ENCODE measurements around the gene FARS2. TPM values are rescaled to one million over a fixed set of nuclear protein-coding genes. Genes with fewer than 3 reads are reported as not detected.

FARS2 gene
- total and polyA plus RNA-seq, 9 of the 15 experiments (the other 6 are each of a cell fraction or from before 2014, with no cell fraction given) = 16.5 to 62.2 (median 27.0) TPM

DNA sequence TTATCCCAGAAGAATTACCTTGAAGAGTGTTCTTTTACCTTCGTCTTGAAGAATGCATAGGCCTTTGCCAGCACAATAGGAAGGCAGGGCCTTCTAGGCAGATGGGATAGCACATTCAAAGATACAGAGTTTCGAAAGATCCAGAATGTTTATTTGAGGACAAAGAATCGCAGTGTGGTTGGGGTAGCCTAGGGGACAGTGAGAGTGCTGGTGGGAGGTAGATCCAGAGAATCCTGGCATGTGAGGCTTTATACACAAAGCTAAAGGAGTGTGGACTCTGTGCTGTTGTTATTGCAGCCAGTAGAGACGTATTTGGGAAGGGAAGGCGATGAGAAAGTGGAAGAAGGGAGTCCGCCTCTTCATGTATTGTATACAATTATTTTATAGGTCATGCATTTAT is 186.6 kb downstream of the FARS2 start:
- ATAC-seq = no peak
- in situ Hi-C loops (cut with MboI) (no loop called here), intact Hi-C loops (cut with micrococcal nuclease) (no loop called here)
- ChIA-PET CTCF (ENCODE audit: low intra/inter-chr PET ratio) (no interaction called here), POLR2A (no interaction called here)
- Histone ChIP-seq H3K27me3 (ENCODE audit: control insufficient read depth in 2 of 2, insufficient read depth in 2 of 2, low read length in 2 of 2) (no peaks in the 10 kb centered on the region), H3K4me3 (no peak overlapping the region), H3K79me2 (ENCODE audit: control insufficient read depth, insufficient read depth, low read length) (no peaks in the 10 kb centered on the region), H3K4me2 (ENCODE audit: insufficient read depth, low read length) (no peak overlapping the region), H3K36me3 (ENCODE audit: control insufficient read depth, insufficient read depth, low read length) (no peaks in the 10 kb centered on the region), H3K27ac (ENCODE audit: extremely low read depth, low read depth, low read length) (no peak overlapping the region), H3K9ac (ENCODE audit: insufficient read depth in 1 of 2, low read depth in 2 of 2, low read length in 2 of 2) (no peak overlapping the region), H3K9me3 (replicated peaks; ENCODE audit: control insufficient read depth, insufficient read depth, low read depth, low read length) (no peaks in the 10 kb centered on the region; the same call in 1 of the 2 replicates), H3K9me1 (ENCODE audit: control insufficient read depth, insufficient read depth, low read length) (no peaks in the 10 kb centered on the region), H2AFZ (ENCODE audit: low read depth, low read length) (no peak overlapping the region), H3K4me1 (replicated peaks in 1 of 2; ENCODE audit: control insufficient read depth in 2 of 2, insufficient read depth in 2 of 2, low read length in 2 of 2) (no peaks in the 10 kb centered on the region), H4K20me1 (replicated peaks; ENCODE audit: control insufficient read depth, insufficient read depth, low read length) (no peaks in the 10 kb centered on the region)
- FAIRE-seq = no peak
- 72% methylated on average over 6 of the region's 6 CpGs for WGBS (ENCODE audit: insufficient coverage, low coverage, missing lambda C conversion rate)
- BruUV-seq (replicated peaks) = no TSS peak
- no peak for DNase-seq (ENCODE audit: extremely low read depth in 1 of 4, low spot score in 3 of 4)
- TF ChIP-seq HNRNPK (IDR thresholded peaks at IDR 0.05; ENCODE audit: low read depth, low read length, poor library complexity, severe bottlenecking) (no peak), ZNF707 (CRISPR knock-in tag; conservative IDR thresholded peaks at IDR 0.05) (no peak), RAD21 (CRISPR knock-in tag; conservative IDR thresholded peaks at IDR 0.05 in 1 of 2, IDR thresholded peaks at IDR 0.05 in 1 of 2) (no peak), ESRRB (CRISPR knock-in tag; IDR thresholded peaks at IDR 0.05; ENCODE audit: borderline replicate concordance) (no peak), NCOR1 (IDR thresholded peaks at IDR 0.05) (no peak), L3MBTL2 (IDR thresholded peaks at IDR 0.05) (no peak), ZNF785 (CRISPR knock-in tag; IDR thresholded peaks at IDR 0.05) (no peak), TOE1 (IDR thresholded peaks at IDR 0.05; ENCODE audit: borderline replicate concordance) (no peak), TOE1 (CRISPR knock-in tag; IDR thresholded peaks at IDR 0.05; ENCODE audit: borderline replicate concordance, low read depth) (no peak), ZNF561 (CRISPR knock-in tag; conservative IDR thresholded peaks at IDR 0.05) (no peak), TRIM28 (IDR thresholded peaks at IDR 0.05) (no peak), XRCC3 (IDR thresholded peaks at IDR 0.05) (no peak), GTF2E2 (tag; IDR thresholded peaks at IDR 0.05) (no peak), MED1 (CRISPR knock-in tag; IDR thresholded peaks at IDR 0.05; ENCODE audit: borderline replicate concordance) (no peak)
- TF ChIP-seq, protein P1, sequence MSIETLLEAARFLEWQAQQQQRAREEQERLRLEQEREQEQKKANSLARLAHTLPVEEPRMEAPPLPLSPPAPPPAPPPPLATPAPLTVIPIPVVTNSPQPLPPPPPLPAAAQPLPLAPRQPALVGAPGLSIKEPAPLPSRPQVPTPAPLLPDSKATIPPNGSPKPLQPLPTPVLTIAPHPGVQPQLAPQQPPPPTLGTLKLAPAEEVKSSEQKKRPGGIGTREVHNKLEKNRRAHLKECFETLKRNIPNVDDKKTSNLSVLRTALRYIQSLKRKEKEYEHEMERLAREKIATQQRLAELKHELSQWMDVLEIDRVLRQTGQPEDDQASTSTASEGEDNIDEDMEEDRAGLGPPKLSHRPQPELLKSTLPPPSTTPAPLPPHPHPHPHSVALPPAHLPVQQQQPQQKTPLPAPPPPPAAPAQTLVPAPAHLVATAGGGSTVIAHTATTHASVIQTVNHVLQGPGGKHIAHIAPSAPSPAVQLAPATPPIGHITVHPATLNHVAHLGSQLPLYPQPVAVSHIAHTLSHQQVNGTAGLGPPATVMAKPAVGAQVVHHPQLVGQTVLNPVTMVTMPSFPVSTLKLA (conservative IDR thresholded peaks at IDR 0.05) = no peak
